Activated CD4-positive, alpha-beta T cell treated with anti-CD3 and anti-CD28 coated beads for 36 hours (primary cell): ENCODE results near the gene ZCCHC7. TPM values are rescaled to one million over a fixed set of nuclear protein-coding genes. Genes with fewer than 3 reads are reported as not detected.

Experiments
- ATAC-seq: fragments of 200-7000 bp; cut with Tn5 transposase; one replicate; pipeline ENCODE4 v1.10.0; 2021; ENCODE audit warnings: mild to moderate bottlenecking, moderate library complexity
- CTCF ChIA-PET: fragments of 350-600 bp; sonication (Branson Sonifier 250); formaldehyde crosslinking; loops from one replicate; lab custom pipeline; 2021; ENCODE audit warnings: antibody characterized with exemption; lab: Charles Lee
- POLR2A ChIA-PET: fragments of 350-600 bp; sonication (Branson Sonifier 250); formaldehyde crosslinking; loops from one replicate; lab custom pipeline; 2021; ENCODE audit warnings: antibody characterized with exemption, inconsistent platforms; lab: Charles Lee
- DNase-seq: peaks from one replicate; pipeline ENCODE4 v3.0.0-alpha.2; 2020
- H3K27ac Mint-ChIP-seq: one replicate; pipeline ENCODE4 v1.8.0; 2021; ENCODE audit warnings: mixed read lengths
- H3K27me3 Mint-ChIP-seq: one replicate; pipeline ENCODE4 v1.8.0; 2021; ENCODE audit warnings: mixed read lengths
- H3K36me3 Mint-ChIP-seq: one replicate; pipeline ENCODE4 v1.8.0; 2021; ENCODE audit warnings: low read depth, mixed read lengths
- H3K4me1 Mint-ChIP-seq: one replicate; pipeline ENCODE4 v1.8.0; 2021; ENCODE audit warnings: mixed read lengths
- H3K4me3 Mint-ChIP-seq: one replicate; pipeline ENCODE4 v1.8.0; 2021; ENCODE audit warnings: mild to moderate bottlenecking, moderate library complexity, mixed read lengths
- H3K9me3 Mint-ChIP-seq: one replicate; pipeline ENCODE4 v1.8.0; 2021; ENCODE audit warnings: low read depth, mixed read lengths
- intact Hi-C, 2 experiments: fragments of 100-400 bp; cut with DNase I in 1 of 2; cut with micrococcal nuclease in 1 of 2; formaldehyde crosslinking; loops; one replicate each; pipeline versions ENCODE4 v1.14.2 to v1.15.1; 2022 to 2024; cut with DNase I, micrococcal nuclease
- total RNA-seq, 2 experiments: library from RNA; stranded (reverse); gene quantifications; one replicate each; pipeline ENCODE4 v1.2.3, GENCODE V29; 2021

The ZCCHC7 gene
- total RNA-seq, 2 experiments from 2014 or later = 29.9 to 50.2 TPM

- Mint-ChIP-seq H3K36me3 (peaks cover 32% of the 10 kb centered on the region), H3K9me3 (no peaks in the 10 kb centered on the region), H3K27ac (peak overlapping the region; percentile 7), H3K27me3 (no peaks in the 10 kb centered on the region), H3K4me1 (peaks cover 36% of the 10 kb centered on the region), H3K4me3 (no peak overlapping the region)
- CTCF ChIA-PET = interaction anchor here (0.8 kb wide), 1 partner anchor 88 kb away, joined by 3 read pairs; no protein-coding TSS in a partner anchor
- ATAC-seq (no peak), DNase-seq (no peak)
- intact Hi-C loops = loop anchor here in 1 of 2 experiments (5.0 kb wide), 1 partner anchor 83 kb away; no protein-coding TSS in a partner anchor
- POLR2A ChIA-PET = interaction anchor here (0.6 kb wide), 1 partner anchor 95 kb away, joined by 5 read pairs; no protein-coding TSS in a partner anchor
These were observed 89.3 kb downstream of the ZCCHC7 start for GRCh38 chr9:37209431-37210386.

DNA sequence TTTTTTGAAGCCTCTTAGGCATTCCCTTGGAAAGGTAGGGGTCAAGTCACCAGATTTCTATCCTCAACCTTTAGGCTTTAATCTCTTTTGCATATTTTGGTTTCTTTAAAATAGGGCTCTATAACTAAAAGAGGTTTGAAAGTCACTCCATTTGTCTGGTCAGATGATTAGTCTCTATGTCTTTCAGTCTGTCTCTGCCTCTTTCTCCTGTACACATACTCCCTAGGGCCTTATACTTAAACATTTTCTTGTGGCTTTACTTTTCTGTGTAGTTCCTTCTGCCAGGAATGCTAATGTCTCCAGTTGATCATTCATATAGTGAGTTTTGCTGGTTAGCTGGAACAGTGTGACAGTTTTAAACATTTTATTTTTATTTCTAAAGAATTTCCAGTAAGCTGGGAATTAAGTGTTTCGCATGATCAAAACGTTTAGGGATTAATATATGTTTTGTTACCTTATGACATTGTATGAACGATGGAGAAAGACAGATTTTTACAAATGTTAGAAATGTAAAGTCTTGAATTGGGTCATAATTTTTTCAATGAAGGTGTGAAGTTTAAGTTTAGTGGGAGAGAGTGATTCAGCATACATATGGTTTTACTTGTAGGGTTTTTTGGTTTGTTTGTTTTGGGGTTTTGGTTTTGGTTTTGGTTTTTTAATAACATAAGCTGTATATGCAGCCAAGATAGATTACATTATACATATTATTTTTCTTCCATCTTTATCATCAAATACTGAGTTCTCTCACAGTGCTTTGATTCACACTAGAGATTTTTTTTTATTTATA, 90.6 kb downstream of the ZCCHC7 start:
- intact Hi-C loops = loop anchor here in 1 of 2 experiments (5.0 kb wide), 1 partner anchor 81 kb away; no protein-coding TSS in a partner anchor
- no peaks in the 10 kb centered on the region for H3K9me3 Mint-ChIP-seq
- H3K4me1 Mint-ChIP-seq = peaks cover 38% of the 10 kb centered on the region
- ChIA-PET POLR2A (interaction anchor here (0.7 kb wide), 1 partner anchor 18 kb away, joined by 6 read pairs; no protein-coding TSS in a partner anchor), CTCF (interaction anchor here (0.7 to 1.2 kb wide), 2 partner anchors 9 to 55 kb away, joined by 4 read pairs; no protein-coding TSS in a partner anchor)
- ATAC-seq = peak; percentile 86
- DNase-seq = no peak
- H3K36me3 Mint-ChIP-seq = peaks cover 29% of the 10 kb centered on the region
- no peaks in the 10 kb centered on the region for H3K27me3 Mint-ChIP-seq
- peak overlapping the region; percentile 47 for H3K27ac Mint-ChIP-seq
- no peak overlapping the region for H3K4me3 Mint-ChIP-seq

- H3K4me3 Mint-ChIP-seq = no peak overlapping the region
- CTCF ChIA-PET = interaction anchor here (1.1 to 1.3 kb wide), 2 partner anchors 89 to 91 kb away, joined by 3 read pairs; no protein-coding TSS in a partner anchor
- intact Hi-C loops = loop anchor here in 1 of 2 experiments (5.0 kb wide), 1 partner anchor 80 kb away; no protein-coding TSS in a partner anchor
- DNase-seq = no peak
- no peaks in the 10 kb centered on the region for H3K27me3 Mint-ChIP-seq
- ATAC-seq = no peak
- POLR2A ChIA-PET = no interaction called here
- H3K27ac Mint-ChIP-seq = peak overlapping the region; percentile 59
- peaks cover 21% of the 10 kb centered on the region for H3K36me3 Mint-ChIP-seq
- H3K9me3 Mint-ChIP-seq = no peaks in the 10 kb centered on the region
- H3K4me1 Mint-ChIP-seq = peaks cover 35% of the 10 kb centered on the region
These were observed 92.1 kb downstream of the ZCCHC7 start for GRCh38 chr9:37212435-37212834.

DNA sequence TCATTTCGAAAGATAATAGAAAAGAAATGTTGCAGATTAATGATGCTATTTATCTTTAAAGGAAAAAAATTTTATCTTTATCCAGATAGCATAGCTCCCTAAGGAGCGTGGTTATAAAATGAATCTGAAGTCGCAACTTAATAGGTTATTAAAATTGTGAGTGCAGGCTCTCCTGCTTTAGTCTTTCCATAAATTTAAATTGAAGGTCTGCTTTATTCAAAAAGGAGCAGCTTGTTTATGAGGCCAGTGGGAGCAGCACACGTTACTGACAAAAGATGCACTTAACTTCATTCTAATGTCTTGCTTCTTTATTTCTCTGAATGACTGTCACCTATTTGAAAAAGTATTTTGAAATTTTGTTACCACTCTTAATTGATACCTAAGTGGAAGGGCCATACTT, 95.0 kb downstream of the ZCCHC7 start:
- ChIA-PET POLR2A (no interaction called here), CTCF (interaction anchor here (0.8 to 1.4 kb wide), 3 partner anchors 14 to 63 kb away, joined by 3 to 5 read pairs (median 3); no protein-coding TSS in a partner anchor)
- Mint-ChIP-seq H3K27ac (no peak overlapping the region), H3K27me3 (no peaks in the 10 kb centered on the region), H3K4me1 (peaks cover 26% of the 10 kb centered on the region), H3K4me3 (no peak overlapping the region), H3K9me3 (no peaks in the 10 kb centered on the region), H3K36me3 (peaks cover 13% of the 10 kb centered on the region)
- ATAC-seq (no peak), DNase-seq (no peak)
- intact Hi-C loops = no loop called here

- no peak for ATAC-seq
- H3K27ac Mint-ChIP-seq = no peak overlapping the region
These were observed 95.5 kb downstream of the ZCCHC7 start for GRCh38 chr9:37215830-37216229.

DNA sequence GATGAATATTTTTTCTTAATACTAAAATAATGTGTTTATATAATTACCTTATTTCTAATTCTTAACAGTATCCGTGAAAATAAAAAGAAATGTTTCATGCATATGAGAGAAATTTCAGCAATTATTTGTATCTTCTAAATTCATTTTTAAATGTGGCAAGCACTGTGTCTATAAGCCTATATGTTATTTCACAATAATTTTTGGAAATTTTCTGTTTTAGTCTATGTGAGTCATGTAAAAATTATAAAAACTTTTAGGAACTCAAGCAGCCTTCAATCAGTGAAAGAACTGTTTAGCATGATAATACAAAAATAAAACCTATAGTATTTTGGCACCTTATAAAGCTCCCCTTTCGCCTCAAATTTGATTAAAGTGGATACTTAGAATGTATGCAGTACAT, 96.8 kb downstream of the ZCCHC7 start:
- CTCF ChIA-PET = interaction anchor here (1.2 kb wide), 2 partner anchors 24 to 79 kb away, joined by 3 to 4 read pairs; no protein-coding TSS in a partner anchor
- POLR2A ChIA-PET = no interaction called here

More at GRCh38 chr9:37215830-37216229, 95.5 kb downstream of the ZCCHC7 start:
- no peak overlapping the region for H3K4me3 Mint-ChIP-seq
- peaks cover 26% of the 10 kb centered on the region for H3K4me1 Mint-ChIP-seq
- no peak for DNase-seq
- intact Hi-C loops = no loop called here
- POLR2A ChIA-PET = no interaction called here
- H3K36me3 Mint-ChIP-seq = peaks cover 13% of the 10 kb centered on the region
- no peaks in the 10 kb centered on the region for H3K9me3 Mint-ChIP-seq
- CTCF ChIA-PET = interaction anchor here (0.8 to 1.4 kb wide), 3 partner anchors 14 to 64 kb away, joined by 3 to 5 read pairs (median 3); no protein-coding TSS in a partner anchor
- no peaks in the 10 kb centered on the region for H3K27me3 Mint-ChIP-seq

GRCh38 chr9:37218800-37219425, 98.5 kb downstream of the ZCCHC7 start:
- no peak overlapping the region for H3K4me3 Mint-ChIP-seq
- ChIA-PET POLR2A (no interaction called here), CTCF (no interaction called here)
- DNase-seq (no peak), ATAC-seq (no peak)
- H3K9me3 Mint-ChIP-seq = no peaks in the 10 kb centered on the region
- H3K27ac Mint-ChIP-seq = no peak overlapping the region
- H3K4me1 Mint-ChIP-seq = peaks cover 26% of the 10 kb centered on the region
- intact Hi-C loops = no loop called here
- H3K36me3 Mint-ChIP-seq = peaks cover 6% of the 10 kb centered on the region
- no peaks in the 10 kb centered on the region for H3K27me3 Mint-ChIP-seq

More for the DNA sequence above, 96.8 kb downstream of the ZCCHC7 start:
- Mint-ChIP-seq H3K36me3 (peaks cover 10% of the 10 kb centered on the region), H3K4me1 (peaks cover 32% of the 10 kb centered on the region), H3K27ac (no peak overlapping the region), H3K9me3 (no peaks in the 10 kb centered on the region), H3K27me3 (no peaks in the 10 kb centered on the region), H3K4me3 (no peak overlapping the region)
- no peak for DNase-seq
- no peak for ATAC-seq
- intact Hi-C loops = no loop called here

DNA sequence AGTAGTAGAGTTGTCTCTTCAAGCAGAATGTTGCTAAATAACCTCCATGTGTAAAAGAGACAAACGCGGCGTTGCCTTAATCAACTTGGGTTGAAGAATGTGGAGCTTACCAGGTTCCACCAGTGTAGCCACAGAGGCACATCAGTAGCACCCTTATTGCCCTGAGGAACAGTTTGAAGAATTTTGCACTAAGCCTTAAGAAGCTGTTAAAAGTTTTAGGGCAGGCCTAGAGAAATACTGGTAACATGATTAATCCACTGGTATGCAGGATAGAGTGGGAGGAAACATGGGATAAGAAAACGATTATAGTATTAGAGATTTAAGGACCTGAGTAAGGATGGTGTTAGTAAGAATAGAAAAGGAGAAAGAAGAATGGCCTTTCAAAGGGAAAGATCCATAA, 100.6 kb downstream of the ZCCHC7 start:
- Mint-ChIP-seq H3K9me3 (no peaks in the 10 kb centered on the region), H3K4me3 (no peak overlapping the region), H3K27me3 (no peaks in the 10 kb centered on the region), H3K27ac (no peak overlapping the region), H3K4me1 (peaks cover 23% of the 10 kb centered on the region), H3K36me3 (peaks cover 4% of the 10 kb centered on the region)
- intact Hi-C loops = no loop called here
- ATAC-seq (no peak), DNase-seq (no peak)
- ChIA-PET CTCF (interaction anchor here (0.6 kb wide), 2 partner anchors 9 to 179 kb away, joined by 3 read pairs; no protein-coding TSS in a partner anchor), POLR2A (interaction anchor here (0.7 kb wide), 1 partner anchor 141 kb away, joined by 3 read pairs; no protein-coding TSS in a partner anchor)

GRCh38 chr9:37221489-37222106, 101.2 kb downstream of the ZCCHC7 start:
- ChIA-PET CTCF (no interaction called here), POLR2A (interaction anchor here (0.7 kb wide), 1 partner anchor 141 kb away, joined by 3 read pairs; no protein-coding TSS in a partner anchor)
- DNase-seq (no peak), ATAC-seq (peak; percentile 75)
- peaks cover 4% of the 10 kb centered on the region for H3K36me3 Mint-ChIP-seq
- peaks cover 22% of the 10 kb centered on the region for H3K4me1 Mint-ChIP-seq
- H3K4me3 Mint-ChIP-seq = no peak overlapping the region
- H3K27me3 Mint-ChIP-seq = no peaks in the 10 kb centered on the region
- H3K27ac Mint-ChIP-seq = peak overlapping the region; percentile 29
- no peaks in the 10 kb centered on the region for H3K9me3 Mint-ChIP-seq
- intact Hi-C loops = no loop called here

GRCh38 chr9:37229455-37229854, 109.1 kb downstream of the ZCCHC7 start:
- intact Hi-C loops = no loop called here
- H3K27me3 Mint-ChIP-seq = no peaks in the 10 kb centered on the region
- H3K36me3 Mint-ChIP-seq = peaks cover 11% of the 10 kb centered on the region
- POLR2A ChIA-PET = interaction anchor here (0.5 kb wide), 1 partner anchor 18 kb away, joined by 6 read pairs; no protein-coding TSS in a partner anchor
- H3K4me1 Mint-ChIP-seq = peaks cover 13% of the 10 kb centered on the region
- ATAC-seq = no peak
- H3K9me3 Mint-ChIP-seq = no peaks in the 10 kb centered on the region
- no peak overlapping the region for H3K4me3 Mint-ChIP-seq
- CTCF ChIA-PET = no interaction called here
- H3K27ac Mint-ChIP-seq = no peak overlapping the region
- no peak for DNase-seq
